ENCODE measurements around the gene SGMS1. TPM values are rescaled to one million over a fixed set of nuclear protein-coding genes. Genes with fewer than 3 reads are reported as not detected.
"Not testable (repeated sequence)": the region's sequence is repeated elsewhere in the genome, so short reads cannot be mapped to it uniquely, and the experiment has no call there.

SGMS1 gene
- polyA plus RNA-seq, 1 donor (not counting 4 experiments of a cell fraction or from before 2014, with no cell fraction given), result 18.3 TPM

GRCh38 chr10:50447691-50448090 is 176.1 kb downstream of the SGMS1 start:
- Histone ChIP-seq H3K36me3 (ENCODE audit: control insufficient read depth in 2 of 2, extremely low read depth in 1 of 2, insufficient read depth in 2 of 2, low read length in 2 of 2) (no peaks in the 10 kb centered on the region), H4K20me1 (ENCODE audit: control insufficient read depth, extremely low read depth, insufficient read depth, low read length) (no peaks in the 10 kb centered on the region), H3K4me2 (ENCODE audit: control insufficient read depth, extremely low read depth, insufficient read depth, low read depth, low read length) (no peak overlapping the region), H3K9me1 (ENCODE audit: control insufficient read depth, extremely low read depth, insufficient read depth, low read length) (no peaks in the 10 kb centered on the region), H3K79me2 (ENCODE audit: control insufficient read depth, insufficient read depth, low read length) (no peaks in the 10 kb centered on the region), H3K4me3 (ENCODE audit: control insufficient read depth in 2 of 3, extremely low read depth in 1 of 3, insufficient read depth in 2 of 3, low read depth in 1 of 3, low read length in 3 of 3) (no peak overlapping the region), H3K27ac (ENCODE audit: control insufficient read depth, insufficient read depth, low read length) (no peak overlapping the region), H3K4me1 (ENCODE audit: control insufficient read depth, extremely low read depth, insufficient read depth, low read length) (no peaks in the 10 kb centered on the region), H3K9me3 (ENCODE audit: control insufficient read depth, low read depth, low read length) (no peaks in the 10 kb centered on the region), H3K27me3 (ENCODE audit: control insufficient read depth, extremely low read depth, insufficient read depth, low read length) (no peaks in the 10 kb centered on the region), H2AFZ (ENCODE audit: control insufficient read depth, low read length) (no peak overlapping the region), H3K9ac (ENCODE audit: control insufficient read depth, extremely low read depth, insufficient read depth, low read length) (no peak overlapping the region)
- dilution Hi-C loops (cut with MboI; ENCODE audit: extremely low pct_ligation_motif_present, low sequenced_read_pairs), result no loop called here
- TF ChIP-seq CTCF (optimal IDR thresholded peaks at IDR 0.05 in 1 of 3, IDR thresholded peaks at IDR 0.05 in 1 of 3, conservative IDR thresholded peaks at IDR 0.05 in 1 of 3; ENCODE audit: extremely low read depth in 1 of 3, insufficient read depth in 2 of 3, low read length in 3 of 3) (no peak), EZH2 (IDR thresholded peaks at IDR 0.05; ENCODE audit: low read length) (no peak)
- FAIRE-seq (no peak), DNase-seq (ENCODE audit: low read depth, low spot score) (no peak)

DNA sequence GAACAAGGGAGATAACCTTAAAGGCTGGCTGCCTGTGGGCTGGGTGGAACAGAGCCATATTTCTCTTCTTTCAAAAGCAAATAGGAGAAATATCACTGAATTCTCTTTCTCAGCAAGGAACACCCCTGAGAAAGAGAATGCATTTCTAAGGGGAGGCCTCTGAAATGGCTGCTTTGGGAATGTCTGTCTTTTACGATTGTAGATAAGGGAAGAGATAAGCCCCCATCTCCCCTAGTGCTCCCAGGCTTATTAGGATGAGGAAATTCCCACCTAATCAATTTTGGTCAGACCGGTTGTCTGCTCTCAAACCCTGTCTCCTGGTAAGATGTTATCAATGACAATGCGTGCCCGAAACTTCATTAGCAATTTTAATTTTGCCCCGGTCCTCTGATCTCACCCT is 178.0 kb downstream of the SGMS1 start:
- H3K79me2 ChIP-seq (ENCODE audit: control insufficient read depth, insufficient read depth, low read length), result not testable (repeated sequence)

GRCh38 chr10:50440489-50440888 is 183.3 kb downstream of the SGMS1 start:
- Histone ChIP-seq H3K9me3 (ENCODE audit: control insufficient read depth, low read depth, low read length) (no peaks in the 10 kb centered on the region), H3K36me3 (ENCODE audit: control insufficient read depth in 2 of 2, extremely low read depth in 1 of 2, insufficient read depth in 2 of 2, low read length in 2 of 2) (no peaks in the 10 kb centered on the region), H3K4me1 (ENCODE audit: control insufficient read depth, extremely low read depth, insufficient read depth, low read length) (no peaks in the 10 kb centered on the region), H3K27me3 (ENCODE audit: control insufficient read depth, extremely low read depth, insufficient read depth, low read length) (no peaks in the 10 kb centered on the region), H3K4me3 (ENCODE audit: control insufficient read depth in 2 of 3, extremely low read depth in 1 of 3, insufficient read depth in 2 of 3, low read depth in 1 of 3, low read length in 3 of 3) (no peak overlapping the region), H4K20me1 (ENCODE audit: control insufficient read depth, extremely low read depth, insufficient read depth, low read length) (no peaks in the 10 kb centered on the region), H2AFZ (ENCODE audit: control insufficient read depth, low read length) (no peak overlapping the region), H3K4me2 (ENCODE audit: control insufficient read depth, extremely low read depth, insufficient read depth, low read depth, low read length) (no peak overlapping the region), H3K27ac (ENCODE audit: control insufficient read depth, insufficient read depth, low read length) (no peak overlapping the region), H3K79me2 (ENCODE audit: control insufficient read depth, insufficient read depth, low read length) (no peaks in the 10 kb centered on the region), H3K9me1 (ENCODE audit: control insufficient read depth, extremely low read depth, insufficient read depth, low read length) (no peaks in the 10 kb centered on the region), H3K9ac (ENCODE audit: control insufficient read depth, extremely low read depth, insufficient read depth, low read length) (no peak overlapping the region)
- DNase-seq (ENCODE audit: low read depth, low spot score) (no peak), FAIRE-seq (no peak)
- no peak for TF ChIP-seq EZH2 (IDR thresholded peaks at IDR 0.05; ENCODE audit: low read length)
- TF ChIP-seq CTCF (optimal IDR thresholded peaks at IDR 0.05 in 1 of 3, IDR thresholded peaks at IDR 0.05 in 1 of 3, conservative IDR thresholded peaks at IDR 0.05 in 1 of 3; ENCODE audit: extremely low read depth in 1 of 3, insufficient read depth in 2 of 3, low read length in 3 of 3), result no peak
- dilution Hi-C loops (cut with MboI; ENCODE audit: extremely low pct_ligation_motif_present, low sequenced_read_pairs), result no loop called here

More for the DNA sequence above, 178.0 kb downstream of the SGMS1 start:
- H3K9ac ChIP-seq (ENCODE audit: control insufficient read depth, extremely low read depth, insufficient read depth, low read length); dilution Hi-C loops (cut with MboI; ENCODE audit: extremely low pct_ligation_motif_present, low sequenced_read_pairs); H3K36me3 ChIP-seq (ENCODE audit: control insufficient read depth in 2 of 2, extremely low read depth in 1 of 2, insufficient read depth in 2 of 2, low read length in 2 of 2); H3K27ac ChIP-seq (ENCODE audit: control insufficient read depth, insufficient read depth, low read length); H4K20me1 ChIP-seq (ENCODE audit: control insufficient read depth, extremely low read depth, insufficient read depth, low read length); H3K27me3 ChIP-seq (ENCODE audit: control insufficient read depth, extremely low read depth, insufficient read depth, low read length); H3K9me1 ChIP-seq (ENCODE audit: control insufficient read depth, extremely low read depth, insufficient read depth, low read length); H3K9me3 ChIP-seq (ENCODE audit: control insufficient read depth, low read depth, low read length); H3K4me3 ChIP-seq (ENCODE audit: control insufficient read depth in 2 of 3, extremely low read depth in 1 of 3, insufficient read depth in 2 of 3, low read depth in 1 of 3, low read length in 3 of 3); H3K4me2 ChIP-seq (ENCODE audit: control insufficient read depth, extremely low read depth, insufficient read depth, low read depth, low read length); DNase-seq (ENCODE audit: low read depth, low spot score); FAIRE-seq; H2AFZ ChIP-seq (ENCODE audit: control insufficient read depth, low read length); H3K4me1 ChIP-seq (ENCODE audit: control insufficient read depth, extremely low read depth, insufficient read depth, low read length): not testable (repeated sequence)
